GM12801 (cell line): ENCODE data around the gene HMGB3.

Experiments
- CTCF ChIP-seq: IDR thresholded peaks from one replicate; pipeline ENCODE4 v1.5.1; 2011; ENCODE audit warnings: control low read depth; ENCODE audit not compliant: insufficient read length; ENCODE audit errors: extremely low read depth

HMGB3 gene

GRCh38 chrX:151000861-151001331, 17.8 kb downstream of the HMGB3 start:
- TF ChIP-seq CTCF = no peak

DNA sequence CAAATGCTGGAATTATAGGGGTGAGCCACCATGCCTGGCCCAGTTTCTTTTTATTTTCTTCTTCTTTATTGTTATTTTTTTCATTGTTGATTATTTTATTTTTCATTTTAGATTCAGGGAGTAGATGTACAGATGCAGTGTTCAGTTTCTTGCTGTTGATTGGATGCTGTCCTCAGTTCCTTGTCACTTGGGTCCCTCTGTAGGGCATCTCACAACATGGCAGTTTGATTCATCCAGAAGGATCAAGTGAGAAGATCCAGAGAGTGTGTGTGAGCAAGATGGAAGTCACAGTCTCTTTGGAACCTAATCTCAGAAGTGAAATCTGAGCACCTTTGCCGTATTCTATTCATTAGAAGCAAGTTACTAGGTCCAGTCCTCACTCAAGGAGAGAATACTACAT, 20.9 kb downstream of the HMGB3 start:
- no peak for TF ChIP-seq CTCF

GRCh38 chrX:151006410-151007109, 23.4 kb downstream of the HMGB3 start:
- TF ChIP-seq CTCF = no peak

GRCh38 chrX:151009582-151009981, 26.4 kb downstream of the HMGB3 start:
- TF ChIP-seq CTCF = no peak

GRCh38 chrX:151013164-151013743, 30.1 kb downstream of the HMGB3 start:
- TF ChIP-seq CTCF = no peak

DNA sequence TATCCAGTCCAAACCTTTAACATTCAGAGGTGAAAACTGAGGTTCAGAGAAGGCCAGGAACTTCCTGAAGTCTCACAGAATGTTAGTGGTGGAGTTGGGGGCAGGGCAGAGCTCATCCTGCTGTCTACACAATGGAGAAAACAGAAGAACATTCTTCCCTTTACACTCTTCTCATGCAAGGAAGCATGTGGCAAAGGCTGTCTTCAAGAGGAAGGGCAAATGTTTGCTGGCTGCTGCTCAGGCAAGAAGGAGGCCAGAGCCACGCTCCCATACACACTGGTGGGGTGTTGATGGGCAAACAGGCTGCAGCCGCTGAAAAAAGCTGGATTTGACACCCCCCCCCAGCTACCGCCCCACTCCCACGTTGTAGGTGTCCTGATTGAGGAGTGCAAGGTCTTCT, 32.5 kb downstream of the HMGB3 start:
- TF ChIP-seq CTCF = no peak

DNA sequence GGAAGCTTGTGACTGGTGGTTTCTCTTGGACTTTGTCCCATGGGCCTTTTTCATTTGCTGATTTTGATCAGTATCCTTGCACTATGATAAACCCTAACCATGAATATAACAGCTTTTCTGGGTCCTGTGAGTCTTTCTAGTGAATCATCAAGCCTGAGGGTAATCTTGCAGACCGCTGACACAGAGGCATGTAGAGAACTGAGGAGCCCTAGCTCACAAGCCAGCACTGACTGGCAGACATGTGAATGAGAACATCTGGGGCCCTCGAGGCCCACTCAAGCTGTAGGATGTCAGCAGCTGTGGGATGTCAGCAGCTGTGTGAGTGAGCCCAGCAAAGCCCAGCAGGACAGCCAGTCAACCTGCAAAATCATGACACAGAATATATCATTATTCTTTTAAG, 36.7 kb downstream of the HMGB3 start:
- no peak for TF ChIP-seq CTCF
